HL-60 (cell line): Measurements from ENCODE around the gene CAMK2G.

Experiments used
- GABPA ChIP-seq: IDR thresholded peaks from 2 replicates; pipeline ENCODE4 v1.6.1; 2012; ENCODE audit warnings: low read depth
- TF ChIP-seq, protein P1 (sequence below): IDR thresholded peaks from one replicate; pipeline ENCODE4 v1.5.1; 2011; ENCODE audit warnings: low read length, control low read depth, inconsistent platforms; ENCODE audit not compliant: insufficient read depth

DNA sequence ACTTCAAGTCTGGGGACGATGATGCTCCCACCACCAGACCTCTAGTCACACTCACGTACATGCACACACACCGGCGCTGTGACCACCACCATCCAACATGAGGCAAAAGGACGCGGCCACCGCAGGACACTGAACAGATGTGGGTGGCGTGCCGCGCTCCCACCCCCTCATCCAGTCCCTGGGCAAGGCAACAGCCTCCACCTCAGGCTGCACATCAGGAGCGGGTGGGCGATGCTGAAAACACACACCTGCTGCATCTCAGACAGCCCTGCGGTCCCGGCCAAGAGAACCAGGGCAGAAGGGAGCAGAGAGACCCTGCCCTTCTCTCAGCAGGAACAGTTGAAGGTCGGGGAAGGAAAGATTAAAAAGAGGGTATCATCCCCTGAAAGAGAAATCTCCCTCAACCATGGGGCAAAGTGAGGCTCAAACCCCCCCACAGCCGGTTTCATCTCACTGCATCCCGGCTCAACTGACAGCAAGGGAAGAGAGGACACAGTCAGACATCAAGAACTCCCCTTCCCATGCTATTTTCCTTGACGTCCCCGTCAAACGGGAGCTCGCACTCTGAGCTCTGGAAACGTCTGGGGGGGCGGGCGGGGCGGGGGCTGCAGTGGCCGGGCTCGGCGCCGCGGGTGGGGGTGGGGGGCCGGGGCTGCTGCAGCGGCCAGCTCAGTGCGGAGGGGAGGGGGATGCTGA, 1.1 kb downstream of the CAMK2G start:
- TF ChIP-seq, protein P1, sequence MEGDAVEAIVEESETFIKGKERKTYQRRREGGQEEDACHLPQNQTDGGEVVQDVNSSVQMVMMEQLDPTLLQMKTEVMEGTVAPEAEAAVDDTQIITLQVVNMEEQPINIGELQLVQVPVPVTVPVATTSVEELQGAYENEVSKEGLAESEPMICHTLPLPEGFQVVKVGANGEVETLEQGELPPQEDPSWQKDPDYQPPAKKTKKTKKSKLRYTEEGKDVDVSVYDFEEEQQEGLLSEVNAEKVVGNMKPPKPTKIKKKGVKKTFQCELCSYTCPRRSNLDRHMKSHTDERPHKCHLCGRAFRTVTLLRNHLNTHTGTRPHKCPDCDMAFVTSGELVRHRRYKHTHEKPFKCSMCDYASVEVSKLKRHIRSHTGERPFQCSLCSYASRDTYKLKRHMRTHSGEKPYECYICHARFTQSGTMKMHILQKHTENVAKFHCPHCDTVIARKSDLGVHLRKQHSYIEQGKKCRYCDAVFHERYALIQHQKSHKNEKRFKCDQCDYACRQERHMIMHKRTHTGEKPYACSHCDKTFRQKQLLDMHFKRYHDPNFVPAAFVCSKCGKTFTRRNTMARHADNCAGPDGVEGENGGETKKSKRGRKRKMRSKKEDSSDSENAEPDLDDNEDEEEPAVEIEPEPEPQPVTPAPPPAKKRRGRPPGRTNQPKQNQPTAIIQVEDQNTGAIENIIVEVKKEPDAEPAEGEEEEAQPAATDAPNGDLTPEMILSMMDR: no peak
- TF ChIP-seq GABPA: no peak
